AG09319 (cell line): ENCODE data around the gene KRT7.

Source experiments
- DNase-seq: peaks from one replicate; pipeline ENCODE4 v3.0.0-alpha.2; 2010; ENCODE audit warnings: low read depth; ENCODE audit errors: extremely low read depth
- TF ChIP-seq, protein P1 (sequence below): IDR thresholded peaks from 2 replicates; pipeline ENCODE4 v1.5.1; 2011; ENCODE audit warnings: low read depth, mild to moderate bottlenecking, inconsistent platforms, low read length, moderate library complexity

Gene KRT7

DNA sequence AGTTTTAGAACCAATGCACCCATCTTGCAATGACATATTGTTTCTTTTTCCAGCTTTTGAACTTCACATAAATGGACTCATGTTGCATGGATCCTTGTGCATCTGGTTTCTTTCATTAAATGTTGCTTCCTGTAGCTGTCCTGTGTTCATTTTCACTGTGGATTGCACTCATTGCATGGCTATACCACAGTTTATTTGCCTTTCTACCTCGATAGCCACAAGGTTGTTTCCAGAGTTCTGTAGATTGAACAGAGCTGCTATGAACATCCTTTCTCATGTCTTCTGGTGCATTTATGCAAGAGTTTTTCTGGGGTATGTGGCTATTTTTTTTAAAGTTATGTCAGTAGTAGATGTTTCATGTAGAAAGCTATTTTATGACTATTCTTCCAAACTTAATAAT lies 61.8 kb downstream of the KRT7 start:
- TF ChIP-seq, protein P1, sequence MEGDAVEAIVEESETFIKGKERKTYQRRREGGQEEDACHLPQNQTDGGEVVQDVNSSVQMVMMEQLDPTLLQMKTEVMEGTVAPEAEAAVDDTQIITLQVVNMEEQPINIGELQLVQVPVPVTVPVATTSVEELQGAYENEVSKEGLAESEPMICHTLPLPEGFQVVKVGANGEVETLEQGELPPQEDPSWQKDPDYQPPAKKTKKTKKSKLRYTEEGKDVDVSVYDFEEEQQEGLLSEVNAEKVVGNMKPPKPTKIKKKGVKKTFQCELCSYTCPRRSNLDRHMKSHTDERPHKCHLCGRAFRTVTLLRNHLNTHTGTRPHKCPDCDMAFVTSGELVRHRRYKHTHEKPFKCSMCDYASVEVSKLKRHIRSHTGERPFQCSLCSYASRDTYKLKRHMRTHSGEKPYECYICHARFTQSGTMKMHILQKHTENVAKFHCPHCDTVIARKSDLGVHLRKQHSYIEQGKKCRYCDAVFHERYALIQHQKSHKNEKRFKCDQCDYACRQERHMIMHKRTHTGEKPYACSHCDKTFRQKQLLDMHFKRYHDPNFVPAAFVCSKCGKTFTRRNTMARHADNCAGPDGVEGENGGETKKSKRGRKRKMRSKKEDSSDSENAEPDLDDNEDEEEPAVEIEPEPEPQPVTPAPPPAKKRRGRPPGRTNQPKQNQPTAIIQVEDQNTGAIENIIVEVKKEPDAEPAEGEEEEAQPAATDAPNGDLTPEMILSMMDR, result no peak
- no peak for DNase-seq

DNA sequence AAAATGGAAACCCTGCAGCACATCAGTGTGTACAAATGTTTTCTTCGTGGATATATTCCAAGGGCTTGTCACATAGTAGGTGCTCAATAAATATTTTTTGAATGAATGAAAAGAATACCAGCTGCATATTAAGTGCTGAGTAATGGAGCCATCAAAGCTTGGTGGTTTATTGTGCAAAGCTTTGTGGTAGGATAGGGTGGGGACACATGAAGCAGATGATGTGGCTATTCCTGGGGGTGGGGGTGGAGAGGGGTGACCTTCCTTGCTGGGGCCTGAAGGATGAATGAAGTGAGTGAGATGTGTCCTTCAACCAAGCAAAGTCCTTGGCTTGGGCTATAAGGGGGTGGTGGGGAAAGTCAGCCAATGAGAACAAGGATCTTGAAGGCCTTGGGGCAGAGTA lies 62.6 kb downstream of the KRT7 start:
- TF ChIP-seq, protein P1, result no peak
- DNase-seq, result no peak

DNA sequence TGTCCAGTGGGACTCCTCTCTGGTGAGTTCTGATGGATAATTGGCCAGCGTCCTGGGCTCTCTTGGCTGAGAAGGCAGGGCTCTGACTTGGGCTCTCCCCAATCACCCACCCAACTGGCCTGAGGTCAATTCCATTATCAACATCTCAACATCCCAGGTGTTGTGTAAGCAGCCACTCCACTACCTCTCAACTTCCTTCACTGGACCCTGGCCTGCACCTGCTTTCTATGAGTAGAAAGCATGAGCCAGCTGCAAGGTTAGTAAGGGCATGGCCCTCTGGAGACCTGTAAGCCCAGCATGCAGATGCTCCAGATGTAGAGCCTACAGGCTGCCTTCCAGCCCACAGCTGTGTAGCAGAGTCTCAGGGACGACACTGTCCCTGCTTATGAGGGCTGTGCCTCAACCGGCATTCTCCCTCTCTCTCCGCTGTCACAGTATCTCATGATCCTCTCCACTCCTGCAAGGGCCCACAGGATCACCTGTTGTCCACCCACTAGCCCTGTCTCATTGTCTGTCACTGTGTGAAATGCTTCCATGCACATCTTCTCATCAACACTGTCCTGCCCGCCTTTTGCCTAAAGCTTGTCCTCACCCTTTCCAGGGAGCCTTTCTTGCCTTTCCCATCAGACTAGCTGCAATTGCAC lies 63.7 kb downstream of the KRT7 start:
- TF ChIP-seq, protein P1, result no peak
- no peak for DNase-seq
